ENCODE measurements around the gene ADSS1.

DNA sequence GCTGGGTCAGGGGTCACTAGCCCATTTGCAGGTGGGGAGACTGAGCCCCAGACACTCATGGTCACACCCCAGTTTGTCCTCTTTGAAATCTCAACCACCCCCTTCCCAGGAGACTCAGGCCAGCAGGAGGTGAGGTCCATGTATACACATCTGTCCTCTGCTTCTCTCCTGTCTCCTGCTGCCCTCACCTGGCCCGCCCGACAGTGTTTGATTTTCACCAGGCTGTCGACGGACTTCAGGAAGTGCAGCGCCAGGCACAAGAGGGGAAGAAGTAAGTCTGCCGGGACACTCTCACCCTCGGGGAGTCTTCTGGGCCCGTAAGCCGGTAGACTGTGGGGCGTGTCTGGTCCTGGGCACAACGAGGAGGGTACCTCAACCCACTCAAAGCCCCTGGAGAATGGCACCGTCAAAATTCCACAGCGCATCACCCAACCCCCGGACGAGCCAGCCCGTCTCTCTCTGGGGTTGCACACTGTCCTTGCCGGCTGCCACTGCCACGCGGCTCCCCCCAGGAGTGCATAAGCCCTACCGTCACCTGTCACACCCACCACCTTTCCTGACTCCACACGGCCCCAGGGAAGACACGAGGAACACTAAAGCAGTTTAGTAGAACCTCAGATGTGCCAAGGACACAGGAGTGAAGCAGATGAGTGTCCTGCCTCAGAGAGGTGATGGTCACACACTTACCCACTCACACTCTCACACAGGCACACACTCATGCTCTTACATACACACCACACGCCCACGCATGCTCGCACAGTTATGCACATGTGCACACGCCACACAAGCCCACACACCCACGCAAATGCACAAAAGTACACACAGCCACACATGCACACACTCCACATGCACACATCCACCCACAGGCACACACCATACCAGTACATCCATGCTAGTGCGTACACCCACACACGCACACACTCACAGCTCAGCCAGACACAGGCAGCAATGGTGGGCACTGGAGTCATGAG lies 15.8 kb downstream of the ADSS1 start:
- TF ChIP-seq, protein P1, sequence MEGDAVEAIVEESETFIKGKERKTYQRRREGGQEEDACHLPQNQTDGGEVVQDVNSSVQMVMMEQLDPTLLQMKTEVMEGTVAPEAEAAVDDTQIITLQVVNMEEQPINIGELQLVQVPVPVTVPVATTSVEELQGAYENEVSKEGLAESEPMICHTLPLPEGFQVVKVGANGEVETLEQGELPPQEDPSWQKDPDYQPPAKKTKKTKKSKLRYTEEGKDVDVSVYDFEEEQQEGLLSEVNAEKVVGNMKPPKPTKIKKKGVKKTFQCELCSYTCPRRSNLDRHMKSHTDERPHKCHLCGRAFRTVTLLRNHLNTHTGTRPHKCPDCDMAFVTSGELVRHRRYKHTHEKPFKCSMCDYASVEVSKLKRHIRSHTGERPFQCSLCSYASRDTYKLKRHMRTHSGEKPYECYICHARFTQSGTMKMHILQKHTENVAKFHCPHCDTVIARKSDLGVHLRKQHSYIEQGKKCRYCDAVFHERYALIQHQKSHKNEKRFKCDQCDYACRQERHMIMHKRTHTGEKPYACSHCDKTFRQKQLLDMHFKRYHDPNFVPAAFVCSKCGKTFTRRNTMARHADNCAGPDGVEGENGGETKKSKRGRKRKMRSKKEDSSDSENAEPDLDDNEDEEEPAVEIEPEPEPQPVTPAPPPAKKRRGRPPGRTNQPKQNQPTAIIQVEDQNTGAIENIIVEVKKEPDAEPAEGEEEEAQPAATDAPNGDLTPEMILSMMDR (IDR thresholded peaks at IDR 0.05), result no peak
- no peak for TF ChIP-seq POLR2AphosphoS5 (IDR thresholded peaks at IDR 0.05)

All from suprapubic skin (tissue), 3 donors.